Measurements from ENCODE around the gene SKAP2. TPM values are rescaled to one million over a fixed set of nuclear protein-coding genes. Genes with fewer than 3 reads are reported as not detected.
A peak's percentile ranks its signal among the peaks of the same experiment; 100 is the strongest.

Gene SKAP2
- total RNA-seq, result 10 to 100 TPM; 36.0 to 53.8 (median 45.8) TPM

- ATAC-seq (ENCODE audit: low FRiP score) (peak; percentile 99), DNase-seq (ENCODE audit: low spot score) (peak; percentile 92)
- TF ChIP-seq CTCF (IDR thresholded peaks at IDR 0.05), result no peak
Observed at GRCh38 chr7:26864309-26865093, at the start of gene SKAP2. Gene SKAP2, minus strand, starts transcription at chr7:26864590. Its CDS starts 161 bp downstream, at chr7:26864429.

GRCh38 chr7:26912933-26913536, 48.6 kb upstream of the SKAP2 start:
- ATAC-seq (ENCODE audit: low FRiP score) (no peak), DNase-seq (ENCODE audit: low spot score) (no peak)
- no peak for TF ChIP-seq CTCF (IDR thresholded peaks at IDR 0.05)

GRCh38 chr7:26912338-26912737, 47.9 kb upstream of the SKAP2 start:
- ATAC-seq (ENCODE audit: low FRiP score) (no peak), DNase-seq (ENCODE audit: low spot score) (no peak)
- no peak for TF ChIP-seq CTCF (IDR thresholded peaks at IDR 0.05)

GRCh38 chr7:26910221-26910620, 45.8 kb upstream of the SKAP2 start:
- TF ChIP-seq CTCF (IDR thresholded peaks at IDR 0.05), result no peak
- ATAC-seq (ENCODE audit: low FRiP score), result no peak
- DNase-seq (ENCODE audit: low spot score), result no peak

GRCh38 chr7:26900251-26900650, 35.9 kb upstream of the SKAP2 start:
- no peak for TF ChIP-seq CTCF (IDR thresholded peaks at IDR 0.05)
- no peak for ATAC-seq (ENCODE audit: low FRiP score)
- DNase-seq (ENCODE audit: low spot score), result no peak

- TF ChIP-seq CTCF (IDR thresholded peaks at IDR 0.05), result no peak
- ATAC-seq (ENCODE audit: low FRiP score) (no peak), DNase-seq (ENCODE audit: low spot score) (no peak)
Observed at GRCh38 chr7:26899519-26899918, 35.1 kb upstream of the SKAP2 start.

- ATAC-seq (ENCODE audit: low FRiP score) (no peak), DNase-seq (ENCODE audit: low spot score) (no peak)
- TF ChIP-seq CTCF (IDR thresholded peaks at IDR 0.05), result no peak
Observed at GRCh38 chr7:26898891-26899290, 34.5 kb upstream of the SKAP2 start.
